Measurements from ENCODE around the gene KCNJ10.

DNA sequence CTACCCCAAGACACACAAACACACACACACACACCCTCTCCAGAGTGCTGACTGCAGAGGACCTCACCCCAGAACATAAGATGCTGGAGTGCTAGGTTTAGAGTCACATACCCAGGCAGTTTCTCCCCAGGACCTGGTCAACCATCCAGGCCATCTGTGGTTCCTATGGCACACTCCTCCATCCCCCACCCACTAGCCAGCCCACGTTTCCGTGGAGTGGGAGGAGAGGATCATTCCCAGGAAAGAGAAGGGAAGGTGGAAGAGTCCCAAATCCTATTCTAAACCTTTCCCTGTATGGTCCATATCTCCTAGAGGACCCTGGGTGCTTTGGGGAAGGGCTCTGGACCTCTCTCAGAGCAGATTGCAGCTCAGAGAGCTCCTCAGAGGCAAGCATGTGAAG is 12.5 kb upstream of the KCNJ10 start:
- TF ChIP-seq TAF1 (IDR thresholded peaks at IDR 0.05; ENCODE audit: borderline replicate concordance, insufficient read depth, low read length) (no peak), POLR2AphosphoS5 (IDR thresholded peaks at IDR 0.05; ENCODE audit: low read depth, low read length) (no peak), SIN3A (IDR thresholded peaks at IDR 0.05; ENCODE audit: borderline replicate concordance, insufficient read depth, low read length) (no peak), FOXP2 (optimal IDR thresholded peaks at IDR 0.05; ENCODE audit: borderline replicate concordance, extremely low read depth, extremely low read length, insufficient read depth) (no peak)
- TF ChIP-seq, protein P1, sequence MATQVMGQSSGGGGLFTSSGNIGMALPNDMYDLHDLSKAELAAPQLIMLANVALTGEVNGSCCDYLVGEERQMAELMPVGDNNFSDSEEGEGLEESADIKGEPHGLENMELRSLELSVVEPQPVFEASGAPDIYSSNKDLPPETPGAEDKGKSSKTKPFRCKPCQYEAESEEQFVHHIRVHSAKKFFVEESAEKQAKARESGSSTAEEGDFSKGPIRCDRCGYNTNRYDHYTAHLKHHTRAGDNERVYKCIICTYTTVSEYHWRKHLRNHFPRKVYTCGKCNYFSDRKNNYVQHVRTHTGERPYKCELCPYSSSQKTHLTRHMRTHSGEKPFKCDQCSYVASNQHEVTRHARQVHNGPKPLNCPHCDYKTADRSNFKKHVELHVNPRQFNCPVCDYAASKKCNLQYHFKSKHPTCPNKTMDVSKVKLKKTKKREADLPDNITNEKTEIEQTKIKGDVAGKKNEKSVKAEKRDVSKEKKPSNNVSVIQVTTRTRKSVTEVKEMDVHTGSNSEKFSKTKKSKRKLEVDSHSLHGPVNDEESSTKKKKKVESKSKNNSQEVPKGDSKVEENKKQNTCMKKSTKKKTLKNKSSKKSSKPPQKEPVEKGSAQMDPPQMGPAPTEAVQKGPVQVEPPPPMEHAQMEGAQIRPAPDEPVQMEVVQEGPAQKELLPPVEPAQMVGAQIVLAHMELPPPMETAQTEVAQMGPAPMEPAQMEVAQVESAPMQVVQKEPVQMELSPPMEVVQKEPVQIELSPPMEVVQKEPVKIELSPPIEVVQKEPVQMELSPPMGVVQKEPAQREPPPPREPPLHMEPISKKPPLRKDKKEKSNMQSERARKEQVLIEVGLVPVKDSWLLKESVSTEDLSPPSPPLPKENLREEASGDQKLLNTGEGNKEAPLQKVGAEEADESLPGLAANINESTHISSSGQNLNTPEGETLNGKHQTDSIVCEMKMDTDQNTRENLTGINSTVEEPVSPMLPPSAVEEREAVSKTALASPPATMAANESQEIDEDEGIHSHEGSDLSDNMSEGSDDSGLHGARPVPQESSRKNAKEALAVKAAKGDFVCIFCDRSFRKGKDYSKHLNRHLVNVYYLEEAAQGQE (IDR thresholded peaks at IDR 0.05; ENCODE audit: insufficient read depth in 1 of 2, low read depth in 2 of 2, low read length in 2 of 2) = no peak

Measured in PFSK-1 (cell line).